Naive thymus-derived CD8-positive, alpha-beta T cell (primary cell): ENCODE data around the gene FRMD4B. TPM values are rescaled to one million over a fixed set of nuclear protein-coding genes. Genes with fewer than 3 reads are reported as not detected.
A peak's percentile ranks its signal among the peaks of the same experiment; 100 is the strongest.

Experiments used
- ATAC-seq, 2 donors: fragments of 150-1000 bp; cut with Tn5 transposase in 1 of 2; sonication (Bioruptor Pico), chemical (Tn5 transposase) in 1 of 2; 1 replicate in 1 of 2; 2 replicates in 1 of 2; pipeline ENCODE4 v1.10.0; 2021; ENCODE audit warnings: mild to moderate bottlenecking in 2 of 2, moderate library complexity in 2 of 2
- POLR2A ChIA-PET: fragments of 350-600 bp; sonication (Branson Sonifier 250); formaldehyde crosslinking; loops from one replicate; lab custom pipeline; 2021; ENCODE audit warnings: antibody characterized with exemption; lab: Charles Lee
- DNase-seq, 10 donors: peaks; one replicate each; pipeline versions ENCODE4 v3.0.0 to v3.0.0-alpha.2; 2020 to 2022
- H3K27ac Mint-ChIP-seq, 10 donors: one replicate each; pipeline ENCODE4 v1.8.0; 2020 to 2022; ENCODE audit warnings: mild to moderate bottlenecking in 10 of 10, mixed read lengths in 10 of 10, moderate library complexity in 4 of 10, inconsistent platforms in 1 of 10
- H3K27me3 Mint-ChIP-seq, 5 donors: one replicate each; pipeline ENCODE4 v1.8.0; 2021 to 2022; ENCODE audit warnings: mixed read lengths in 5 of 5
- H3K36me3 Mint-ChIP-seq, 3 donors: one replicate each; pipeline ENCODE4 v1.8.0; 2020 to 2022; ENCODE audit warnings: mixed read lengths in 3 of 3, mild to moderate bottlenecking in 2 of 3, inconsistent platforms in 1 of 3
- H3K4me1 Mint-ChIP-seq, 4 donors: one replicate each; pipeline ENCODE4 v1.8.0; 2021 to 2022; ENCODE audit warnings: mixed read lengths in 4 of 4
- H3K4me3 Mint-ChIP-seq, 10 donors: one replicate each; pipeline ENCODE4 v1.8.0; 2020 to 2022; ENCODE audit warnings: mild to moderate bottlenecking in 10 of 10, mixed read lengths in 10 of 10, moderate library complexity in 6 of 10, inconsistent platforms in 1 of 10
- H3K9me3 Mint-ChIP-seq, 9 donors: one replicate each; pipeline ENCODE4 v1.8.0; 2020 to 2022; ENCODE audit warnings: mixed read lengths in 9 of 9, mild to moderate bottlenecking in 3 of 9, inconsistent platforms in 1 of 9, moderate library complexity in 1 of 9
- polyA plus RNA-seq, 3 donors: library from polyadenylated mRNA; unstranded; fragments of 300-500 nt; fragmentation: Illumina TruSeq; gene quantifications; one replicate each; pipeline ENCODE4 v1.2.3, GENCODE V29; 2021
- total RNA-seq, 8 experiments: library from RNA in 2 of 8; stranded (reverse) in 2 of 8; gene quantifications; one replicate each; pipeline ENCODE4 v1.2.3 and lab custom pipeline; 2021 to 2026

The FRMD4B gene
- total and polyA plus RNA-seq, 5 experiments from 2014 or later, result 0.15 to 0.39 (median 0.27) TPM

GRCh38 chr3:69259125-69259524 is 126.8 kb downstream of the FRMD4B start:
- Mint-ChIP-seq H3K4me1 (no peaks in the 10 kb centered on the region), H3K27me3 (peaks cover 0 to 3% (median 0%) of the 10 kb centered on the region in 5 donors), H3K36me3 (no peaks in the 10 kb centered on the region), H3K27ac (no peak overlapping the region), H3K9me3 (no peaks in the 10 kb centered on the region), H3K4me3 (no peak overlapping the region)
- DNase-seq (no peak), ATAC-seq (no peak)
- POLR2A ChIA-PET, result interaction anchor here (0.6 kb wide), 1 partner anchor 14 kb away, joined by 3 read pairs; no protein-coding TSS in a partner anchor

GRCh38 chr3:69255928-69256327 is 130.0 kb downstream of the FRMD4B start:
- Mint-ChIP-seq H3K36me3 (no peaks in the 10 kb centered on the region), H3K4me3 (no peak overlapping the region), H3K27me3 (peaks cover 0 to 3% (median 0%) of the 10 kb centered on the region in 5 donors), H3K9me3 (no peaks in the 10 kb centered on the region), H3K4me1 (no peaks in the 10 kb centered on the region), H3K27ac (no peak overlapping the region)
- DNase-seq (no peak), ATAC-seq (no peak)
- POLR2A ChIA-PET, result no interaction called here

- no peak overlapping the region for H3K27ac Mint-ChIP-seq
- peaks cover 0 to 3% (median 0%) of the 10 kb centered on the region in 5 donors for H3K27me3 Mint-ChIP-seq
- POLR2A ChIA-PET, result no interaction called here
- peaks cover 0 to 10% (median 6%) of the 10 kb centered on the region in 4 donors for H3K4me1 Mint-ChIP-seq
- no peaks in the 10 kb centered on the region for H3K9me3 Mint-ChIP-seq
- no peak overlapping the region for H3K4me3 Mint-ChIP-seq
- ATAC-seq, result no peak
- no peak for DNase-seq
- H3K36me3 Mint-ChIP-seq, result no peaks in the 10 kb centered on the region
Measured at GRCh38 chr3:69254351-69254750, 131.5 kb downstream of the FRMD4B start.

GRCh38 chr3:69252631-69253030 is 133.3 kb downstream of the FRMD4B start:
- H3K27ac Mint-ChIP-seq, result no peak overlapping the region
- ATAC-seq, result no peak
- no peaks in the 10 kb centered on the region for H3K9me3 Mint-ChIP-seq

GRCh38 chr3:69252141-69252540 is 133.7 kb downstream of the FRMD4B start:
- Mint-ChIP-seq H3K4me1 (peaks cover 0 to 14% (median 8%) of the 10 kb centered on the region in 4 donors), H3K36me3 (no peaks in the 10 kb centered on the region)

More at GRCh38 chr3:69252631-69253030, 133.3 kb downstream of the FRMD4B start:
- Mint-ChIP-seq H3K4me3 (no peak overlapping the region), H3K36me3 (no peaks in the 10 kb centered on the region), H3K4me1 (peaks cover 0 to 14% (median 8%) of the 10 kb centered on the region in 4 donors), H3K27me3 (peaks cover 0 to 3% (median 0%) of the 10 kb centered on the region in 5 donors)
- DNase-seq, result no peak
- POLR2A ChIA-PET, result no interaction called here

GRCh38 chr3:69251078-69251805 is 134.6 kb downstream of the FRMD4B start:
- H3K9me3 Mint-ChIP-seq, result no peaks in the 10 kb centered on the region
- H3K36me3 Mint-ChIP-seq, result no peaks in the 10 kb centered on the region
- peaks cover 0 to 14% (median 8%) of the 10 kb centered on the region in 4 donors for H3K4me1 Mint-ChIP-seq
- POLR2A ChIA-PET, result no interaction called here
- H3K4me3 Mint-ChIP-seq, result no peak overlapping the region
- H3K27me3 Mint-ChIP-seq, result peaks cover 0 to 3% (median 0%) of the 10 kb centered on the region in 5 donors
- H3K27ac Mint-ChIP-seq, result no peak overlapping the region
- ATAC-seq, result no peak
- DNase-seq, result no peak

More at GRCh38 chr3:69252141-69252540, 133.7 kb downstream of the FRMD4B start:
- Mint-ChIP-seq H3K4me3 (no peak overlapping the region), H3K27ac (no peak overlapping the region), H3K27me3 (peaks cover 0 to 3% (median 0%) of the 10 kb centered on the region in 5 donors), H3K9me3 (no peaks in the 10 kb centered on the region)
- no peak for ATAC-seq
- POLR2A ChIA-PET, result no interaction called here
- no peak for DNase-seq

GRCh38 chr3:69250014-69250413 is 135.9 kb downstream of the FRMD4B start:
- POLR2A ChIA-PET, result no interaction called here
- peaks cover 0 to 3% (median 0%) of the 10 kb centered on the region in 5 donors for H3K27me3 Mint-ChIP-seq
- H3K27ac Mint-ChIP-seq, result peak overlapping the region in 3 of 10 donors; percentile 12 to 56 (median 47)
- no peaks in the 10 kb centered on the region for H3K9me3 Mint-ChIP-seq
- peak in 3 of 10 donors; percentile 1 to 66 (median 48) for DNase-seq
- peak in 1 of 2 donors; percentile 23 for ATAC-seq
- peaks cover 0 to 14% (median 8%) of the 10 kb centered on the region in 4 donors for H3K4me1 Mint-ChIP-seq
- H3K36me3 Mint-ChIP-seq, result no peaks in the 10 kb centered on the region
- peak overlapping the region in 6 of 10 donors; percentile 18 to 70 (median 54) for H3K4me3 Mint-ChIP-seq

GRCh38 chr3:69249001-69249400 is 136.9 kb downstream of the FRMD4B start:
- POLR2A ChIA-PET, result no interaction called here
- no peaks in the 10 kb centered on the region for H3K9me3 Mint-ChIP-seq

GRCh38 chr3:69248436-69248835 is 137.5 kb downstream of the FRMD4B start:
- ATAC-seq, result no peak
- POLR2A ChIA-PET, result no interaction called here
- DNase-seq, result no peak
- H3K9me3 Mint-ChIP-seq, result no peaks in the 10 kb centered on the region
- no peaks in the 10 kb centered on the region for H3K36me3 Mint-ChIP-seq
- H3K27ac Mint-ChIP-seq, result no peak overlapping the region
- no peak overlapping the region for H3K4me3 Mint-ChIP-seq
- peaks cover 0 to 14% (median 8%) of the 10 kb centered on the region in 4 donors for H3K4me1 Mint-ChIP-seq
- no peaks in the 10 kb centered on the region for H3K27me3 Mint-ChIP-seq

More at GRCh38 chr3:69249001-69249400, 136.9 kb downstream of the FRMD4B start:
- Mint-ChIP-seq H3K36me3 (no peaks in the 10 kb centered on the region), H3K4me1 (peaks cover 0 to 14% (median 8%) of the 10 kb centered on the region in 4 donors), H3K27me3 (no peaks in the 10 kb centered on the region), H3K27ac (no peak overlapping the region), H3K4me3 (peak overlapping the region in 1 of 10 donors; percentile 19)
- DNase-seq (no peak), ATAC-seq (no peak)

- POLR2A ChIA-PET, result no interaction called here
- Mint-ChIP-seq H3K36me3 (no peaks in the 10 kb centered on the region), H3K4me1 (peaks cover 0 to 14% (median 8%) of the 10 kb centered on the region in 4 donors), H3K4me3 (no peak overlapping the region), H3K27ac (no peak overlapping the region), H3K9me3 (no peaks in the 10 kb centered on the region), H3K27me3 (no peaks in the 10 kb centered on the region)
- no peak for DNase-seq
- ATAC-seq, result no peak
Measured at GRCh38 chr3:69246612-69247011, 139.3 kb downstream of the FRMD4B start.

GRCh38 chr3:69244039-69244438 is 141.8 kb downstream of the FRMD4B start:
- Mint-ChIP-seq H3K4me3 (no peak overlapping the region), H3K27me3 (no peaks in the 10 kb centered on the region), H3K27ac (peak overlapping the region in 1 of 10 donors; percentile 28), H3K4me1 (peaks cover 0 to 1% (median 0%) of the 10 kb centered on the region in 4 donors), H3K36me3 (no peaks in the 10 kb centered on the region), H3K9me3 (no peaks in the 10 kb centered on the region)
- ATAC-seq (no peak), DNase-seq (no peak)
- POLR2A ChIA-PET, result interaction anchor here (0.6 kb wide), 1 partner anchor 22 kb away, joined by 4 read pairs; no protein-coding TSS in a partner anchor

GRCh38 chr3:69241769-69242168 is 144.1 kb downstream of the FRMD4B start:
- H3K4me1 Mint-ChIP-seq, result peaks cover 2 to 7% (median 5%) of the 10 kb centered on the region in 4 donors
- POLR2A ChIA-PET, result no interaction called here
- H3K36me3 Mint-ChIP-seq, result no peaks in the 10 kb centered on the region
- DNase-seq, result no peak
- no peak overlapping the region for H3K27ac Mint-ChIP-seq
- H3K27me3 Mint-ChIP-seq, result no peaks in the 10 kb centered on the region
- ATAC-seq, result no peak
- H3K9me3 Mint-ChIP-seq, result no peaks in the 10 kb centered on the region
- H3K4me3 Mint-ChIP-seq, result no peak overlapping the region
